BE2C (cell line): ENCODE data around the gene EFCAB6.

Experiments
- DNase-seq: peaks from one replicate; pipeline ENCODE4 v3.0.0-alpha.2; 2020
- H3K27me3 ChIP-seq: fragments of 250-450 bp; sonication (Bioruptor Pico); 2 replicates; pipeline ENCODE4 v1.5.1; 2020; ENCODE audit warnings: mild to moderate bottlenecking
- H3K36me3 ChIP-seq: fragments of 250-450 bp; sonication (Bioruptor Pico); 2 replicates; pipeline ENCODE4 v1.5.1; 2020; ENCODE audit warnings: mild to moderate bottlenecking
- H3K4me1 ChIP-seq: fragments of 250-450 bp; sonication (Bioruptor Pico); 2 replicates; pipeline ENCODE4 v1.5.1; 2020
- H3K4me3 ChIP-seq: 2 replicates; pipeline ENCODE4 v1.5.1; 2011; ENCODE audit warnings: low read depth, low read length
- H3K9me3 ChIP-seq: fragments of 250-450 bp; sonication (Bioruptor Pico); 2 replicates; pipeline ENCODE4 v1.5.1; 2020
- CTCF ChIP-seq: IDR thresholded peaks from 2 replicates; pipeline ENCODE4 v1.5.1; 2012; ENCODE audit warnings: mild to moderate bottlenecking, low read depth, low read length

The EFCAB6 gene

GRCh38 chr22:43512279-43512678, 299.8 kb downstream of the EFCAB6 start:
- DNase-seq = no peak
- no peak for TF ChIP-seq CTCF
- Histone ChIP-seq H3K9me3 (no peaks in the 10 kb centered on the region), H3K4me3 (no peak overlapping the region), H3K36me3 (no peaks in the 10 kb centered on the region), H3K4me1 (no peaks in the 10 kb centered on the region), H3K27me3 (no peaks in the 10 kb centered on the region)

GRCh38 chr22:43511276-43511910, 300.7 kb downstream of the EFCAB6 start:
- Histone ChIP-seq H3K4me3 (no peak overlapping the region), H3K27me3 (no peaks in the 10 kb centered on the region), H3K4me1 (no peaks in the 10 kb centered on the region), H3K36me3 (no peaks in the 10 kb centered on the region), H3K9me3 (no peaks in the 10 kb centered on the region)
- DNase-seq = no peak
- no peak for TF ChIP-seq CTCF

GRCh38 chr22:43510281-43511070, 301.6 kb downstream of the EFCAB6 start:
- no peak for TF ChIP-seq CTCF
- DNase-seq = no peak
- Histone ChIP-seq H3K36me3 (no peaks in the 10 kb centered on the region), H3K27me3 (no peaks in the 10 kb centered on the region), H3K4me3 (no peak overlapping the region), H3K9me3 (no peaks in the 10 kb centered on the region), H3K4me1 (no peaks in the 10 kb centered on the region)

GRCh38 chr22:43509337-43509736, 302.8 kb downstream of the EFCAB6 start:
- Histone ChIP-seq H3K9me3 (no peaks in the 10 kb centered on the region), H3K27me3 (no peaks in the 10 kb centered on the region), H3K36me3 (no peaks in the 10 kb centered on the region), H3K4me1 (no peaks in the 10 kb centered on the region), H3K4me3 (no peak overlapping the region)
- TF ChIP-seq CTCF = no peak
- DNase-seq = no peak

- Histone ChIP-seq H3K4me1 (no peaks in the 10 kb centered on the region), H3K36me3 (no peaks in the 10 kb centered on the region), H3K4me3 (no peak overlapping the region), H3K27me3 (no peaks in the 10 kb centered on the region), H3K9me3 (no peaks in the 10 kb centered on the region)
- DNase-seq = no peak
- no peak for TF ChIP-seq CTCF
Measured at GRCh38 chr22:43508489-43508888, 303.6 kb downstream of the EFCAB6 start.

- no peak for DNase-seq
- TF ChIP-seq CTCF = no peak
- no peaks in the 10 kb centered on the region for H3K9me3 ChIP-seq
Measured at GRCh38 chr22:43507235-43507634, 304.9 kb downstream of the EFCAB6 start.

More at GRCh38 chr22:43507235-43507634, 304.9 kb downstream of the EFCAB6 start:
- no peaks in the 10 kb centered on the region for H3K36me3 ChIP-seq
- no peaks in the 10 kb centered on the region for H3K4me1 ChIP-seq
- no peaks in the 10 kb centered on the region for H3K27me3 ChIP-seq
- no peak overlapping the region for H3K4me3 ChIP-seq
